ENCODE results near the gene AP1S2. TPM values are rescaled to one million over a fixed set of nuclear protein-coding genes. Genes with fewer than 3 reads are reported as not detected.
A peak's percentile ranks its signal among the peaks of the same experiment; 100 is the strongest.

The AP1S2 gene
- total RNA-seq, 4 donors from 2014 or later, result 36.8 to 73.9 (median 53.4) TPM

DNA sequence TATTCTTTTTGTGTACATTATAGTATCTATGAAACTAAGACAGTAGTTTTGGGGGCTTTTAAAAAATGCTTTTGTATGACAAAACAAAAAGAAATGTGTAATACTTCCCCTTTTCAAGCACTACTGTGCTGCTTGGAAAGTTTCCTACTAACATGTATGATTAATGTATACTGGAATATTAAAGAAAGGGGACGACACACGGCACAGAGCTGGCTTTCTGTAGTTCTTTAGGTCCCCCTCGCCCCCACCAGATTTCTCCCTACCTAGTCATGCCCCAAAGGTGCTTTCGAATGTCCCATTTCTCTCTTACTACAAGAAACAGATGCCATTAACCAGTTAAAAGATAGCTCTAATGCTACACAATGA is 1.6 kb upstream of the AP1S2 start:
- DNase-seq (ENCODE audit: low spot score), result no peak
- ATAC-seq (ENCODE audit: low FRiP score), result no peak
- TF ChIP-seq, protein P1, sequence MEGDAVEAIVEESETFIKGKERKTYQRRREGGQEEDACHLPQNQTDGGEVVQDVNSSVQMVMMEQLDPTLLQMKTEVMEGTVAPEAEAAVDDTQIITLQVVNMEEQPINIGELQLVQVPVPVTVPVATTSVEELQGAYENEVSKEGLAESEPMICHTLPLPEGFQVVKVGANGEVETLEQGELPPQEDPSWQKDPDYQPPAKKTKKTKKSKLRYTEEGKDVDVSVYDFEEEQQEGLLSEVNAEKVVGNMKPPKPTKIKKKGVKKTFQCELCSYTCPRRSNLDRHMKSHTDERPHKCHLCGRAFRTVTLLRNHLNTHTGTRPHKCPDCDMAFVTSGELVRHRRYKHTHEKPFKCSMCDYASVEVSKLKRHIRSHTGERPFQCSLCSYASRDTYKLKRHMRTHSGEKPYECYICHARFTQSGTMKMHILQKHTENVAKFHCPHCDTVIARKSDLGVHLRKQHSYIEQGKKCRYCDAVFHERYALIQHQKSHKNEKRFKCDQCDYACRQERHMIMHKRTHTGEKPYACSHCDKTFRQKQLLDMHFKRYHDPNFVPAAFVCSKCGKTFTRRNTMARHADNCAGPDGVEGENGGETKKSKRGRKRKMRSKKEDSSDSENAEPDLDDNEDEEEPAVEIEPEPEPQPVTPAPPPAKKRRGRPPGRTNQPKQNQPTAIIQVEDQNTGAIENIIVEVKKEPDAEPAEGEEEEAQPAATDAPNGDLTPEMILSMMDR (IDR thresholded peaks at IDR 0.05), result no peak

- no peak for DNase-seq (ENCODE audit: low spot score)
- TF ChIP-seq, protein P1 (IDR thresholded peaks at IDR 0.05), result no peak
- no peak for ATAC-seq (ENCODE audit: low FRiP score)
Measured at GRCh38 chrX:15855568-15856221, 1.1 kb upstream of the AP1S2 start.

DNA sequence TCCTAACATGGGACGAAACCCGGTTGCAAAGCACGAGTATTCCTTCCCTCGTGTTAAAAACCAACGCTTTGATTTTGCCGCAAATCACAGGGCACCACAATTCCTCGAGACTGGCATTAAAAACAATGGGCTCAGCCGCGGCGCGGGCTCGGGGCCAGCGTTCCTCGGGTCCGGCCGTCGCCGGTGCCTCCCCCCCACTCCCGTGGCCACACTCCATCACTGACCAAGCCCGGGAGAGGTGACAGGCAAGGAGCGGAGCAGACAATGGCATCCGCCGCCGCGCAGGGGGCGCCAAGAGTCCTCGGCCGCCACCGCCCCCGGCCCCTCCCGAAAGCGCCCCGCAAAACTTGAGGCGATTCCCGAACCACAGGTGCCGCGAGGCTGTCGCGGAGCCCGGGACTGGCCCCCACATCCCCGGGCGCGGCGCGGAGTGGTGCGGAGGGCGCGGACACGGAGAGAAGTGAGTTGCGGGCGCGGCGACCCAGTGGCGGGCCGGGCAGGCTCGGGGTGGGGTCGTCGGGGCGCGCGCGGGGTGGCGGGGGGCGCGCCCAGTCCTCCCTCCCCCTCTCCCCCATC is 445 bp downstream of the AP1S2 start:
- ATAC-seq (ENCODE audit: low FRiP score) (peak; percentile 22), DNase-seq (ENCODE audit: low spot score) (peak; percentile 25)
- TF ChIP-seq, protein P1 (IDR thresholded peaks at IDR 0.05), result no peak

GRCh38 chrX:15853586-15854079 is 980 bp downstream of the AP1S2 start:
- ATAC-seq (ENCODE audit: low FRiP score), result no peak
- no peak for DNase-seq (ENCODE audit: low spot score)
- TF ChIP-seq, protein P1 (IDR thresholded peaks at IDR 0.05), result no peak

DNA sequence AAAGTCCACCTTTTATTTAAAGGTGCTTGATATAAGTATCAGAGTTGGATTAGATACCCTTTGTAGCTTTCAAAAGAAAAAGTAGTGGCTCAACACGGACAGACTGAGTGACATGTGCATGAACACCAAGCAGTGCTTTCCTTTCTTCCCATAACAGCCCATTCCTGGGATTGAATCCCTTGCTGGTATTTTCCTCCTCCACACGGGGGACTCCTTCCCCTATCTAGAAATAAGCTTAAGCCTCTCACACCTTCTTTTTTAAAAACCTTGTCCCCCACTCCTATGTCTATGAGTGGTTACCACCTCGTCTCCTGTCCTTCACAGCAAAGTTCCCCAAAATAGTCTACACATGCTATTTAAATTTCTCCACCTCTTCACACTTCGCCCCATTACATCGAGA is 5.1 kb downstream of the AP1S2 start:
- ATAC-seq (ENCODE audit: low FRiP score), result no peak
- no peak for DNase-seq (ENCODE audit: low spot score)
- TF ChIP-seq, protein P1 (IDR thresholded peaks at IDR 0.05), result no peak

- DNase-seq (ENCODE audit: low spot score) (no peak), ATAC-seq (ENCODE audit: low FRiP score) (no peak)
- TF ChIP-seq, protein P1 (IDR thresholded peaks at IDR 0.05), result no peak
Measured at GRCh38 chrX:15848576-15848975, 6.0 kb downstream of the AP1S2 start.

GRCh38 chrX:15843960-15844359 is 10.7 kb downstream of the AP1S2 start:
- ATAC-seq (ENCODE audit: low FRiP score) (no peak), DNase-seq (ENCODE audit: low spot score) (no peak)
- TF ChIP-seq, protein P1 (IDR thresholded peaks at IDR 0.05), result no peak

Measured in omental fat pad (tissue), 4 donors.